Measurements from ENCODE around the gene PPP1R9A.

DNA sequence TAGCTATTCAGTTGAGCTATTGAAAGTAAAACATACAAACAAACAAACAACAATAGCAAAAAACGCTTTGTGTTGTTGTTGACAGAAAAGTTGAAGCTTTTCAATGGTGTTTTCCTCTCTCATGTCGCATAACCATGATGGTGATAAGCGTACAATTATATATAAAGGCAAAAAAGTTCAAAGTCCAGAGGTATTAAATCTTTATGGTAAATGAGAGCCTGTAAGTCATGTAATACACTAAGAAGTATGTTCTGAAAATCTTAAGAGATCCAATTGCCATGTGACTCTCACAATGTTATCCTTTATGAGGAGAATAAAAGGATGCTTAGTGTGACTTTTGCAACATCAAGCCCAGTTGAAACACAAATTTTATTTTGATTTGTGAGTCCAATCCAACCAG lies 93.9 kb downstream of the PPP1R9A start:
- TF ChIP-seq, protein P1, sequence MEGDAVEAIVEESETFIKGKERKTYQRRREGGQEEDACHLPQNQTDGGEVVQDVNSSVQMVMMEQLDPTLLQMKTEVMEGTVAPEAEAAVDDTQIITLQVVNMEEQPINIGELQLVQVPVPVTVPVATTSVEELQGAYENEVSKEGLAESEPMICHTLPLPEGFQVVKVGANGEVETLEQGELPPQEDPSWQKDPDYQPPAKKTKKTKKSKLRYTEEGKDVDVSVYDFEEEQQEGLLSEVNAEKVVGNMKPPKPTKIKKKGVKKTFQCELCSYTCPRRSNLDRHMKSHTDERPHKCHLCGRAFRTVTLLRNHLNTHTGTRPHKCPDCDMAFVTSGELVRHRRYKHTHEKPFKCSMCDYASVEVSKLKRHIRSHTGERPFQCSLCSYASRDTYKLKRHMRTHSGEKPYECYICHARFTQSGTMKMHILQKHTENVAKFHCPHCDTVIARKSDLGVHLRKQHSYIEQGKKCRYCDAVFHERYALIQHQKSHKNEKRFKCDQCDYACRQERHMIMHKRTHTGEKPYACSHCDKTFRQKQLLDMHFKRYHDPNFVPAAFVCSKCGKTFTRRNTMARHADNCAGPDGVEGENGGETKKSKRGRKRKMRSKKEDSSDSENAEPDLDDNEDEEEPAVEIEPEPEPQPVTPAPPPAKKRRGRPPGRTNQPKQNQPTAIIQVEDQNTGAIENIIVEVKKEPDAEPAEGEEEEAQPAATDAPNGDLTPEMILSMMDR (IDR thresholded peaks at IDR 0.05; ENCODE audit: poor library complexity, severe bottlenecking): no peak
- TF ChIP-seq EP300 (conservative IDR thresholded peaks at IDR 0.05; ENCODE audit: poor library complexity, severe bottlenecking): no peak

Measured in neural cell (in vitro differentiated cells).